Measurements from ENCODE around the gene HLA-DOA. TPM values are rescaled to one million over a fixed set of nuclear protein-coding genes. Genes with fewer than 3 reads are reported as not detected.

Gene HLA-DOA
- total and polyA plus RNA-seq, 10 of the 15 experiments (the other 5 are each of a cell fraction or from before 2014, with no cell fraction given) = 8.8 to 108 (median 58.3) TPM

GRCh38 chr6:32972353-32973143, 36.8 kb downstream of the HLA-DOA start (continued):
- peak; percentile 39 for TF ChIP-seq POLR2AphosphoS2 (IDR thresholded peaks at IDR 0.05; ENCODE audit: low read depth, low read length)
- TF ChIP-seq RAD21 (IDR thresholded peaks at IDR 0.05; ENCODE audit: insufficient read depth, low read depth, low read length) = no peak
- peak; percentile 87 for TF ChIP-seq LARP7 (IDR thresholded peaks at IDR 0.05)
- TF ChIP-seq NR2C2 (IDR thresholded peaks at IDR 0.05; ENCODE audit: borderline replicate concordance, control insufficient read depth, insufficient read length, low read depth) = no peak
- 0 out of 2 replicates have a peak, but pooled peaks have one; percentile 5 for TF ChIP-seq SREBF1 (IDR thresholded peaks at IDR 0.05; ENCODE audit: low read length)
- no peak for TF ChIP-seq ETV6 (conservative IDR thresholded peaks at IDR 0.05 in 1 of 2, IDR thresholded peaks at IDR 0.05 in 1 of 2; ENCODE audit: borderline replicate concordance in 1 of 2, low read depth in 1 of 2)
- TF ChIP-seq SMARCA5 (IDR thresholded peaks at IDR 0.05) = no peak
- no peak for TF ChIP-seq CHD4 (IDR thresholded peaks at IDR 0.05)
- no peak for TF ChIP-seq PRDM15 (CRISPR knock-in tag; IDR thresholded peaks at IDR 0.05)
- no peak for TF ChIP-seq E4F1 (IDR thresholded peaks at IDR 0.05; ENCODE audit: borderline replicate concordance, partially characterized antibody)
- 0 out of 2 replicates have a peak, but pooled peaks have one; percentile 44 for TF ChIP-seq ZSCAN29 (IDR thresholded peaks at IDR 0.05)
- no peak for TF ChIP-seq CEBPZ (IDR thresholded peaks at IDR 0.05; ENCODE audit: low read depth, low read length)
- TF ChIP-seq BRCA1 (IDR thresholded peaks at IDR 0.05; ENCODE audit: low read depth, low read length) = no peak
- no peak for TF ChIP-seq NFYB (IDR thresholded peaks at IDR 0.05; ENCODE audit: insufficient read depth, low read depth, low read length)
- TF ChIP-seq ZNF207 (IDR thresholded peaks at IDR 0.05; ENCODE audit: borderline replicate concordance) = peak; percentile 82
- no peak for TF ChIP-seq CHD2 (IDR thresholded peaks at IDR 0.05; ENCODE audit: borderline replicate concordance, low read depth, low read length)
- TF ChIP-seq JUNB (IDR thresholded peaks at IDR 0.05) = no peak
- 0 out of 2 replicates have a peak, but pooled peaks have one; percentile 31 for TF ChIP-seq BCL11A (IDR thresholded peaks at IDR 0.05; ENCODE audit: low read depth, low read length)
- TF ChIP-seq EED (IDR thresholded peaks at IDR 0.05; ENCODE audit: low read depth) = no peak
